Memory B cell (primary cell): ENCODE measurements around the gene PRDM16.

Source experiments
- ATAC-seq: fragments of 150-1000 bp; cut with Tn5 transposase; 2 replicates; pipeline ENCODE4 v1.10.0; 2021; ENCODE audit warnings: low read depth, mild to moderate bottlenecking, moderate library complexity
- DNase-seq, 2 donors: peaks; one replicate each; pipeline ENCODE4 v3.0.0; 2022; ENCODE audit warnings: low spot score in 2 of 2
- H3K27ac Mint-ChIP-seq: one replicate; pipeline ENCODE4 v1.8.0; 2022; ENCODE audit warnings: mild to moderate bottlenecking, moderate library complexity, mixed read lengths
- H3K27me3 Mint-ChIP-seq: one replicate; pipeline ENCODE4 v1.8.0; 2022; ENCODE audit warnings: mixed read lengths
- H3K36me3 Mint-ChIP-seq: one replicate; pipeline ENCODE4 v1.8.0; 2022; ENCODE audit warnings: mild to moderate bottlenecking, mixed read lengths
- H3K4me1 Mint-ChIP-seq: one replicate; pipeline ENCODE4 v1.8.0; 2022; ENCODE audit warnings: mixed read lengths
- H3K4me3 Mint-ChIP-seq: one replicate; pipeline ENCODE4 v1.8.0; 2022; ENCODE audit warnings: mild to moderate bottlenecking, moderate library complexity, mixed read lengths
- H3K9me3 Mint-ChIP-seq: one replicate; pipeline ENCODE4 v1.8.0; 2022; ENCODE audit warnings: mixed read lengths

PRDM16 gene

GRCh38 chr1:3207217-3207848, 138.3 kb downstream of the PRDM16 start:
- Mint-ChIP-seq H3K4me3 (no peak overlapping the region), H3K36me3 (no peaks in the 10 kb centered on the region), H3K27ac (no peak overlapping the region), H3K9me3 (no peaks in the 10 kb centered on the region), H3K27me3 (no peaks in the 10 kb centered on the region), H3K4me1 (no peaks in the 10 kb centered on the region)
- no peak for ATAC-seq
- DNase-seq: no peak

- H3K9me3 Mint-ChIP-seq: no peaks in the 10 kb centered on the region
- no peaks in the 10 kb centered on the region for H3K27me3 Mint-ChIP-seq
- ATAC-seq: no peak
- no peak overlapping the region for H3K4me3 Mint-ChIP-seq
- no peaks in the 10 kb centered on the region for H3K4me1 Mint-ChIP-seq
- no peaks in the 10 kb centered on the region for H3K36me3 Mint-ChIP-seq
- H3K27ac Mint-ChIP-seq: no peak overlapping the region
- no peak for DNase-seq
These were observed 139.8 kb downstream of the PRDM16 start for GRCh38 chr1:3208819-3209200.

- H3K4me1 Mint-ChIP-seq: no peaks in the 10 kb centered on the region
- no peaks in the 10 kb centered on the region for H3K36me3 Mint-ChIP-seq
- no peaks in the 10 kb centered on the region for H3K27me3 Mint-ChIP-seq
- no peak for DNase-seq
- ATAC-seq: no peak
- H3K9me3 Mint-ChIP-seq: no peaks in the 10 kb centered on the region
- no peak overlapping the region for H3K4me3 Mint-ChIP-seq
- H3K27ac Mint-ChIP-seq: no peak overlapping the region
These were observed 140.2 kb downstream of the PRDM16 start for GRCh38 chr1:3209201-3209600.

- Mint-ChIP-seq H3K36me3 (no peaks in the 10 kb centered on the region), H3K9me3 (no peaks in the 10 kb centered on the region), H3K27ac (no peak overlapping the region), H3K4me1 (no peaks in the 10 kb centered on the region), H3K27me3 (peaks cover 4% of the 10 kb centered on the region), H3K4me3 (no peak overlapping the region)
- DNase-seq (no peak), ATAC-seq (no peak)
These were observed 142.8 kb downstream of the PRDM16 start for GRCh38 chr1:3211582-3212375.

- Mint-ChIP-seq H3K27me3 (peaks cover 4% of the 10 kb centered on the region), H3K4me3 (no peak overlapping the region), H3K9me3 (no peaks in the 10 kb centered on the region), H3K36me3 (no peaks in the 10 kb centered on the region), H3K27ac (no peak overlapping the region), H3K4me1 (no peaks in the 10 kb centered on the region)
- ATAC-seq (no peak), DNase-seq (no peak)
These were observed 143.7 kb downstream of the PRDM16 start for GRCh38 chr1:3212453-3213355.

GRCh38 chr1:3213730-3214129, 144.7 kb downstream of the PRDM16 start:
- no peaks in the 10 kb centered on the region for H3K36me3 Mint-ChIP-seq
- ATAC-seq: no peak
- H3K27me3 Mint-ChIP-seq: peaks cover 4% of the 10 kb centered on the region
- no peaks in the 10 kb centered on the region for H3K9me3 Mint-ChIP-seq
- H3K4me1 Mint-ChIP-seq: no peaks in the 10 kb centered on the region
- no peak for DNase-seq
- no peak overlapping the region for H3K4me3 Mint-ChIP-seq
- no peak overlapping the region for H3K27ac Mint-ChIP-seq

GRCh38 chr1:3215198-3216014, 146.4 kb downstream of the PRDM16 start:
- DNase-seq (no peak), ATAC-seq (no peak)
- H3K27me3 Mint-ChIP-seq: peaks cover 4% of the 10 kb centered on the region
- H3K4me1 Mint-ChIP-seq: no peaks in the 10 kb centered on the region
- H3K9me3 Mint-ChIP-seq: no peaks in the 10 kb centered on the region
- no peak overlapping the region for H3K4me3 Mint-ChIP-seq
- no peaks in the 10 kb centered on the region for H3K36me3 Mint-ChIP-seq
- H3K27ac Mint-ChIP-seq: no peak overlapping the region

- Mint-ChIP-seq H3K36me3 (no peaks in the 10 kb centered on the region), H3K4me3 (no peak overlapping the region), H3K9me3 (no peaks in the 10 kb centered on the region), H3K27me3 (peaks cover 4% of the 10 kb centered on the region), H3K27ac (no peak overlapping the region), H3K4me1 (no peaks in the 10 kb centered on the region)
- no peak for ATAC-seq
- no peak for DNase-seq
These were observed 147.0 kb downstream of the PRDM16 start for GRCh38 chr1:3216015-3216391.

GRCh38 chr1:3217181-3217641, 148.2 kb downstream of the PRDM16 start:
- DNase-seq (no peak), ATAC-seq (no peak)
- H3K4me3 Mint-ChIP-seq: no peak overlapping the region
- no peaks in the 10 kb centered on the region for H3K9me3 Mint-ChIP-seq
- H3K4me1 Mint-ChIP-seq: peaks cover 2% of the 10 kb centered on the region
- no peaks in the 10 kb centered on the region for H3K36me3 Mint-ChIP-seq
- H3K27me3 Mint-ChIP-seq: peaks cover 4% of the 10 kb centered on the region
- H3K27ac Mint-ChIP-seq: no peak overlapping the region

- no peak overlapping the region for H3K4me3 Mint-ChIP-seq
- H3K9me3 Mint-ChIP-seq: no peaks in the 10 kb centered on the region
- peaks cover 2% of the 10 kb centered on the region for H3K4me1 Mint-ChIP-seq
- peaks cover 4% of the 10 kb centered on the region for H3K27me3 Mint-ChIP-seq
- ATAC-seq: no peak
- no peak overlapping the region for H3K27ac Mint-ChIP-seq
- H3K36me3 Mint-ChIP-seq: no peaks in the 10 kb centered on the region
- no peak for DNase-seq
These were observed 149.1 kb downstream of the PRDM16 start for GRCh38 chr1:3217979-3218679.

- Mint-ChIP-seq H3K27ac (no peak overlapping the region), H3K27me3 (peaks cover 4% of the 10 kb centered on the region), H3K9me3 (no peaks in the 10 kb centered on the region), H3K4me3 (no peak overlapping the region), H3K4me1 (peaks cover 2% of the 10 kb centered on the region), H3K36me3 (no peaks in the 10 kb centered on the region)
- ATAC-seq (no peak), DNase-seq (no peak)
These were observed 150.2 kb downstream of the PRDM16 start for GRCh38 chr1:3219005-3219790.

- Mint-ChIP-seq H3K4me3 (no peak overlapping the region), H3K27ac (no peak overlapping the region), H3K27me3 (peaks cover 4% of the 10 kb centered on the region), H3K9me3 (no peaks in the 10 kb centered on the region), H3K36me3 (no peaks in the 10 kb centered on the region), H3K4me1 (peaks cover 2% of the 10 kb centered on the region)
- no peak for DNase-seq
- ATAC-seq: no peak
These were observed 150.9 kb downstream of the PRDM16 start for GRCh38 chr1:3219791-3220467.
